ENCODE data around the gene IFNA5.

Gene IFNA5

GRCh38 chr9:21305213-21305612 lies at the start of gene IFNA5:
IFNA5 (minus strand) TSS chr9:21305313; CDS start chr9:21305256, 57 bp downstream.
- no peak within 1 kb of the TSS for H3K27ac ChIP-seq (ENCODE audit: low read depth in 2 of 2, low read length in 2 of 2)
- no peaks in the 10 kb centered on the region for H3K36me3 ChIP-seq (ENCODE audit: control insufficient read depth in 2 of 2, insufficient read depth in 2 of 2, low read length in 2 of 2)
- no peak within 1 kb of the TSS for H3K9ac ChIP-seq (ENCODE audit: low read depth in 1 of 2, low read length in 2 of 2)
- no peaks in the 10 kb centered on the region for H3K27me3 ChIP-seq (ENCODE audit: control insufficient read depth in 2 of 2, insufficient read depth in 2 of 2, low read length in 2 of 2)
- no peaks in the 10 kb centered on the region for H3K9me3 ChIP-seq (ENCODE audit: control insufficient read depth in 2 of 2, low read length in 2 of 2)
- H3K4me3 ChIP-seq (ENCODE audit: low read length in 2 of 2): no peak within 1 kb of the TSS
- H3K4me1 ChIP-seq (ENCODE audit: control insufficient read depth in 2 of 2, insufficient read depth in 2 of 2, low read length in 2 of 2): no peaks in the 10 kb centered on the region

GRCh38 chr9:21350787-21351186 lies 45.7 kb upstream of the IFNA5 start, which contains the start of gene IFNA6:
IFNA6 (minus strand) TSS chr9:21350887; CDS start chr9:21350887, 0 bp downstream.
- no peak within 1 kb of the TSS for H3K27ac ChIP-seq (ENCODE audit: low read depth in 2 of 2, low read length in 2 of 2)
- no peaks in the 10 kb centered on the region for H3K4me1 ChIP-seq (ENCODE audit: control insufficient read depth in 2 of 2, insufficient read depth in 2 of 2, low read length in 2 of 2)
- no peaks in the 10 kb centered on the region for H3K36me3 ChIP-seq (ENCODE audit: control insufficient read depth in 2 of 2, insufficient read depth in 2 of 2, low read length in 2 of 2)
- H3K4me3 ChIP-seq (ENCODE audit: low read length in 2 of 2): no peak within 1 kb of the TSS
- peaks cover 0 to 4% of the 10 kb centered on the region in 2 donors for H3K27me3 ChIP-seq (ENCODE audit: control insufficient read depth in 2 of 2, insufficient read depth in 2 of 2, low read length in 2 of 2)
- no peaks in the 10 kb centered on the region for H3K9me3 ChIP-seq (ENCODE audit: control insufficient read depth in 2 of 2, low read length in 2 of 2)
- no peak within 1 kb of the TSS for H3K9ac ChIP-seq (ENCODE audit: low read depth in 1 of 2, low read length in 2 of 2)

- Histone ChIP-seq H3K9me3 (ENCODE audit: control insufficient read depth in 2 of 2, low read length in 2 of 2) (no peaks in the 10 kb centered on the region), H3K4me3 (ENCODE audit: low read length in 2 of 2) (no peak overlapping the region), H3K27me3 (ENCODE audit: control insufficient read depth in 2 of 2, insufficient read depth in 2 of 2, low read length in 2 of 2) (peaks cover 0 to 4% of the 10 kb centered on the region in 2 donors), H3K9ac (ENCODE audit: low read depth in 1 of 2, low read length in 2 of 2) (no peak overlapping the region), H3K27ac (ENCODE audit: low read depth in 2 of 2, low read length in 2 of 2) (no peak overlapping the region), H3K4me1 (ENCODE audit: control insufficient read depth in 2 of 2, insufficient read depth in 2 of 2, low read length in 2 of 2) (no peaks in the 10 kb centered on the region), H3K36me3 (ENCODE audit: control insufficient read depth in 2 of 2, insufficient read depth in 2 of 2, low read length in 2 of 2) (no peaks in the 10 kb centered on the region)
Observed at GRCh38 chr9:21348430-21348970, 43.4 kb upstream of the IFNA5 start.

GRCh38 chr9:21340735-21341134 lies 35.6 kb upstream of the IFNA5 start:
- Histone ChIP-seq H3K27ac (ENCODE audit: low read depth in 2 of 2, low read length in 2 of 2) (no peak overlapping the region), H3K36me3 (ENCODE audit: control insufficient read depth in 2 of 2, insufficient read depth in 2 of 2, low read length in 2 of 2) (no peaks in the 10 kb centered on the region), H3K9ac (ENCODE audit: low read depth in 1 of 2, low read length in 2 of 2) (no peak overlapping the region), H3K9me3 (ENCODE audit: control insufficient read depth in 2 of 2, low read length in 2 of 2) (no peaks in the 10 kb centered on the region), H3K27me3 (ENCODE audit: control insufficient read depth in 2 of 2, insufficient read depth in 2 of 2, low read length in 2 of 2) (no peaks in the 10 kb centered on the region), H3K4me1 (ENCODE audit: control insufficient read depth in 2 of 2, insufficient read depth in 2 of 2, low read length in 2 of 2) (no peaks in the 10 kb centered on the region), H3K4me3 (ENCODE audit: low read length in 2 of 2) (no peak overlapping the region)

- H3K4me1 ChIP-seq (ENCODE audit: control insufficient read depth in 2 of 2, insufficient read depth in 2 of 2, low read length in 2 of 2): peaks cover 9 to 20% of the 10 kb centered on the region in 2 donors
- no peaks in the 10 kb centered on the region for H3K9me3 ChIP-seq (ENCODE audit: control insufficient read depth in 2 of 2, low read length in 2 of 2)
- no peak overlapping the region for H3K27ac ChIP-seq (ENCODE audit: low read depth in 2 of 2, low read length in 2 of 2)
- no peak overlapping the region for H3K9ac ChIP-seq (ENCODE audit: low read depth in 1 of 2, low read length in 2 of 2)
- no peaks in the 10 kb centered on the region for H3K27me3 ChIP-seq (ENCODE audit: control insufficient read depth in 2 of 2, insufficient read depth in 2 of 2, low read length in 2 of 2)
- no peak overlapping the region for H3K4me3 ChIP-seq (ENCODE audit: low read length in 2 of 2)
- peaks cover 0 to 9% of the 10 kb centered on the region in 2 donors for H3K36me3 ChIP-seq (ENCODE audit: control insufficient read depth in 2 of 2, insufficient read depth in 2 of 2, low read length in 2 of 2)
Observed at GRCh38 chr9:21336457-21336856, 31.3 kb upstream of the IFNA5 start.

GRCh38 chr9:21334701-21335632 lies 29.9 kb upstream of the IFNA5 start, which contains the start of gene KLHL9:
KLHL9 (minus strand) TSS chr9:21335404; CDS start chr9:21334859, 545 bp downstream.
- Histone ChIP-seq H3K36me3 (ENCODE audit: control insufficient read depth in 2 of 2, insufficient read depth in 2 of 2, low read length in 2 of 2) (peaks cover 0 to 9% of the 10 kb centered on the region in 2 donors), H3K27ac (ENCODE audit: low read depth in 2 of 2, low read length in 2 of 2) (peak within 1 kb of the TSS; percentile 92 to 94), H3K4me3 (ENCODE audit: low read length in 2 of 2) (peak within 1 kb of the TSS; percentile 90 to 99), H3K4me1 (ENCODE audit: control insufficient read depth in 2 of 2, insufficient read depth in 2 of 2, low read length in 2 of 2) (peaks cover 9 to 21% of the 10 kb centered on the region in 2 donors), H3K27me3 (ENCODE audit: control insufficient read depth in 2 of 2, insufficient read depth in 2 of 2, low read length in 2 of 2) (no peaks in the 10 kb centered on the region), H3K9ac (ENCODE audit: low read depth in 1 of 2, low read length in 2 of 2) (peak within 1 kb of the TSS; percentile 95 to 99), H3K9me3 (ENCODE audit: control insufficient read depth in 2 of 2, low read length in 2 of 2) (no peaks in the 10 kb centered on the region)

- Histone ChIP-seq H3K27me3 (ENCODE audit: control insufficient read depth in 2 of 2, insufficient read depth in 2 of 2, low read length in 2 of 2) (no peaks in the 10 kb centered on the region), H3K9me3 (ENCODE audit: control insufficient read depth in 2 of 2, low read length in 2 of 2) (no peaks in the 10 kb centered on the region), H3K9ac (ENCODE audit: low read depth in 1 of 2, low read length in 2 of 2) (no peak overlapping the region), H3K4me1 (ENCODE audit: control insufficient read depth in 2 of 2, insufficient read depth in 2 of 2, low read length in 2 of 2) (peaks cover 9 to 21% of the 10 kb centered on the region in 2 donors), H3K4me3 (ENCODE audit: low read length in 2 of 2) (peak overlapping the region in 1 of 2 donors; percentile 99), H3K27ac (ENCODE audit: low read depth in 2 of 2, low read length in 2 of 2) (no peak overlapping the region), H3K36me3 (ENCODE audit: control insufficient read depth in 2 of 2, insufficient read depth in 2 of 2, low read length in 2 of 2) (peaks cover 0 to 9% of the 10 kb centered on the region in 2 donors)
Observed at GRCh38 chr9:21333226-21333625, 28.1 kb upstream of the IFNA5 start.

- Histone ChIP-seq H3K27ac (ENCODE audit: low read depth in 2 of 2, low read length in 2 of 2) (no peak overlapping the region), H3K4me3 (ENCODE audit: low read length in 2 of 2) (peak overlapping the region in 1 of 2 donors; percentile 9), H3K36me3 (ENCODE audit: control insufficient read depth in 2 of 2, insufficient read depth in 2 of 2, low read length in 2 of 2) (peaks cover 0 to 9% of the 10 kb centered on the region in 2 donors), H3K27me3 (ENCODE audit: control insufficient read depth in 2 of 2, insufficient read depth in 2 of 2, low read length in 2 of 2) (no peaks in the 10 kb centered on the region), H3K9me3 (ENCODE audit: control insufficient read depth in 2 of 2, low read length in 2 of 2) (no peaks in the 10 kb centered on the region), H3K4me1 (ENCODE audit: control insufficient read depth in 2 of 2, insufficient read depth in 2 of 2, low read length in 2 of 2) (peaks cover 9 to 21% of the 10 kb centered on the region in 2 donors), H3K9ac (ENCODE audit: low read depth in 1 of 2, low read length in 2 of 2) (no peak overlapping the region)
Observed at GRCh38 chr9:21331676-21332402, 26.7 kb upstream of the IFNA5 start.

- no peak overlapping the region for H3K27ac ChIP-seq (ENCODE audit: low read depth in 2 of 2, low read length in 2 of 2)
- H3K9ac ChIP-seq (ENCODE audit: low read depth in 1 of 2, low read length in 2 of 2): no peak overlapping the region
- H3K9me3 ChIP-seq (ENCODE audit: control insufficient read depth in 2 of 2, low read length in 2 of 2): no peaks in the 10 kb centered on the region
- H3K36me3 ChIP-seq (ENCODE audit: control insufficient read depth in 2 of 2, insufficient read depth in 2 of 2, low read length in 2 of 2): peaks cover 15 to 19% of the 10 kb centered on the region in 2 donors
- H3K27me3 ChIP-seq (ENCODE audit: control insufficient read depth in 2 of 2, insufficient read depth in 2 of 2, low read length in 2 of 2): no peaks in the 10 kb centered on the region
- H3K4me3 ChIP-seq (ENCODE audit: low read length in 2 of 2): no peak overlapping the region
- peaks cover 0 to 3% of the 10 kb centered on the region in 2 donors for H3K4me1 ChIP-seq (ENCODE audit: control insufficient read depth in 2 of 2, insufficient read depth in 2 of 2, low read length in 2 of 2)
Observed at GRCh38 chr9:21326526-21327139, 21.5 kb upstream of the IFNA5 start.

Measured in mucosa of rectum (tissue), 2 donors.